HepG2 (cell line): Measurements from ENCODE around the gene HTR6. TPM values are rescaled to one million over a fixed set of nuclear protein-coding genes. Genes with fewer than 3 reads are reported as not detected.

Source experiments
- MAX ChIP-seq: IDR thresholded peaks from 2 replicates; pipeline ENCODE4 v1.6.1; 2012; ENCODE audit warnings: inconsistent platforms
- RAD21 ChIP-seq: fragments of 450-650 bp; formaldehyde crosslinking; IDR thresholded peaks from 2 replicates; pipeline ENCODE4 v1.5.0; 2020; ENCODE audit warnings: mild to moderate bottlenecking
- TAF15 ChIP-seq: fragments of 200-400 bp; formaldehyde crosslinking; IDR thresholded peaks from one replicate; pipeline ENCODE4 v1.6.1; 2018; ENCODE audit warnings: mild to moderate bottlenecking, low read depth, low read length; ENCODE audit not compliant: poor library complexity, severe bottlenecking
- ZBTB20 ChIP-seq: sonication (generic); formaldehyde crosslinking; IDR thresholded peaks from 2 replicates; pipeline ENCODE4 v1.8.1; 2023; ENCODE audit warnings: missing genetic modification reagents, low read depth, mild to moderate bottlenecking, borderline replicate concordance
- ZBTB33 ChIP-seq: sonication (generic); formaldehyde crosslinking; IDR thresholded peaks from 2 replicates; pipeline ENCODE4 v1.4.0; 2020; ENCODE audit warnings: missing genetic modification reagents
- polyA plus RNA-seq, 8 experiments: library from polyadenylated mRNA; depleted of rRNA in 3 of 8; stranded (reverse) in 7 of 8; unstranded in 1 of 8; fragments of >200 nt; fragmentation: Illumina TruSeq in 4 of 8; extraction: Trizol in 4 of 8; gene quantifications; 2 replicates each; pipeline versions ENCODE4 v1.2.1 to v1.2.3, GENCODE V29; 2011 to 2016; ENCODE audit warnings: low read depth in 4 of 8, missing spikeins in 1 of 8, mixed read lengths in 1 of 8; ENCODE audit not compliant: insufficient read depth in 1 of 8
- total RNA-seq, 5 experiments: library from RNA; depleted of rRNA; stranded (reverse); fragments of >200 nt; fragmentation: Illumina TruSeq; extraction: Trizol; gene quantifications; 2 replicates each; pipeline ENCODE4 v1.2.3, GENCODE V29; 2016; ENCODE audit warnings: low read depth in 1 of 5
- TF ChIP-seq, protein P1 (sequence below): sonication (generic); formaldehyde crosslinking; IDR thresholded peaks from 2 replicates; pipeline ENCODE4 v1.4.0; 2020; ENCODE audit warnings: mild to moderate bottlenecking, missing genetic modification reagents
- TF ChIP-seq, protein P2 (sequence below), 2 experiments: sonication (generic) in 1 of 2; formaldehyde crosslinking in 1 of 2; IDR thresholded peaks; 2 replicates each; pipeline versions ENCODE4 v1.4.0 to v1.6.1; 2018 to 2020; ENCODE audit warnings: missing genetic modification reagents in 2 of 2, borderline replicate concordance in 1 of 2, low read depth in 1 of 2, mild to moderate bottlenecking in 1 of 2, missing biosample characterization in 1 of 2
- TF ChIP-seq, protein P3 (sequence below): fragments of 450-650 bp; IDR thresholded peaks from 2 replicates; pipeline ENCODE4 v1.6.1; 2016
- TF ChIP-seq, protein P4 (sequence below): sonication (generic); formaldehyde crosslinking; IDR thresholded peaks from 2 replicates; pipeline ENCODE4 v1.8.0; 2022; ENCODE audit warnings: mild to moderate bottlenecking, missing genetic modification reagents, moderate library complexity

HTR6 gene
- total and polyA plus RNA-seq, 2 of the 13 experiments (the other 11 are each of a cell fraction or from before 2014, with no cell fraction given): 0.04 TPM; not detected in 1

DNA sequence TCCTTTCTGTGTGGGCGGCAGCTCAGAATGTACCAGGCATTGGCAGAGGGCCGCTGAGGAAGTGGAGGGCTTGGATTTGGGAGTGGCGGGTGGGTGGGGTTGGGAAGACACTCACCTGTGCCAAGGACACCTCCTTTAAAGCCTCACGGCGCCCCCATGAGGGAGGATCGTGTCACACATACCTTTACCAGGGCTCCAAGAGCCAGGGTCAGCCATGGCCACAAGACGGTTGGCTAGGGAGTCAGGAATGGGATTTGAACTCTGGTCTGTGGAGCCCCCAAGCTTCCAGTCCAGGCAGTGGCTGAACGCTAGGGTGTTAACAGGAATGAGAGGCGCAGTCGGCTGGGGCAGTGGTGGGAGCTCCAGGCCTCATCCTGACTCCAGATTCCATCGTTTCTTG lies 16.0 kb upstream of the HTR6 start (continued):
- TF ChIP-seq ZBTB33 (CRISPR knock-in tag) (peak; percentile 84), TAF15 (no peak), ZBTB20 (CRISPR knock-in tag) (no peak), RAD21 (peak; percentile 51), MAX (no peak)
- TF ChIP-seq, protein P1, sequence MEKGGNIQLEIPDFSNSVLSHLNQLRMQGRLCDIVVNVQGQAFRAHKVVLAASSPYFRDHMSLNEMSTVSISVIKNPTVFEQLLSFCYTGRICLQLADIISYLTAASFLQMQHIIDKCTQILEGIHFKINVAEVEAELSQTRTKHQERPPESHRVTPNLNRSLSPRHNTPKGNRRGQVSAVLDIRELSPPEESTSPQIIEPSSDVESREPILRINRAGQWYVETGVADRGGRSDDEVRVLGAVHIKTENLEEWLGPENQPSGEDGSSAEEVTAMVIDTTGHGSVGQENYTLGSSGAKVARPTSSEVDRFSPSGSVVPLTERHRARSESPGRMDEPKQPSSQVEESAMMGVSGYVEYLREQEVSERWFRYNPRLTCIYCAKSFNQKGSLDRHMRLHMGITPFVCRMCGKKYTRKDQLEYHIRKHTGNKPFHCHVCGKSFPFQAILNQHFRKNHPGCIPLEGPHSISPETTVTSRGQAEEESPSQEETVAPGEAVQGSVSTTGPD (CRISPR knock-in tag): no peak
- TF ChIP-seq, protein P2, sequence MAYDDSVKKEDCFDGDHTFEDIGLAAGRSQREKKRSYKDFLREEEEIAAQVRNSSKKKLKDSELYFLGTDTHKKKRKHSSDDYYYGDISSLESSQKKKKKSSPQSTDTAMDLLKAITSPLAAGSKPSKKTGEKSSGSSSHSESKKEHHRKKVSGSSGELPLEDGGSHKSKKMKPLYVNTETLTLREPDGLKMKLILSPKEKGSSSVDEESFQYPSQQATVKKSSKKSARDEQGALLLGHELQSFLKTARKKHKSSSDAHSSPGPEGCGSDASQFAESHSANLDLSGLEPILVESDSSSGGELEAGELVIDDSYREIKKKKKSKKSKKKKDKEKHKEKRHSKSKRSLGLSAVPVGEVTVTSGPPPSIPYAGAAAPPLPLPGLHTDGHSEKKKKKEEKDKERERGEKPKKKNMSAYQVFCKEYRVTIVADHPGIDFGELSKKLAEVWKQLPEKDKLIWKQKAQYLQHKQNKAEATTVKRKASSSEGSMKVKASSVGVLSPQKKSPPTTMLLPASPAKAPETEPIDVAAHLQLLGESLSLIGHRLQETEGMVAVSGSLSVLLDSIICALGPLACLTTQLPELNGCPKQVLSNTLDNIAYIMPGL (CRISPR knock-in tag; IDR thresholded peaks at IDR 0.05; ENCODE audit: borderline replicate concordance in 1 of 2, low read depth in 1 of 2): 0 out of 4 replicates have a peak, but pooled peaks of 1 of the 2 experiments have one; percentile 42
- TF ChIP-seq, protein P3, sequence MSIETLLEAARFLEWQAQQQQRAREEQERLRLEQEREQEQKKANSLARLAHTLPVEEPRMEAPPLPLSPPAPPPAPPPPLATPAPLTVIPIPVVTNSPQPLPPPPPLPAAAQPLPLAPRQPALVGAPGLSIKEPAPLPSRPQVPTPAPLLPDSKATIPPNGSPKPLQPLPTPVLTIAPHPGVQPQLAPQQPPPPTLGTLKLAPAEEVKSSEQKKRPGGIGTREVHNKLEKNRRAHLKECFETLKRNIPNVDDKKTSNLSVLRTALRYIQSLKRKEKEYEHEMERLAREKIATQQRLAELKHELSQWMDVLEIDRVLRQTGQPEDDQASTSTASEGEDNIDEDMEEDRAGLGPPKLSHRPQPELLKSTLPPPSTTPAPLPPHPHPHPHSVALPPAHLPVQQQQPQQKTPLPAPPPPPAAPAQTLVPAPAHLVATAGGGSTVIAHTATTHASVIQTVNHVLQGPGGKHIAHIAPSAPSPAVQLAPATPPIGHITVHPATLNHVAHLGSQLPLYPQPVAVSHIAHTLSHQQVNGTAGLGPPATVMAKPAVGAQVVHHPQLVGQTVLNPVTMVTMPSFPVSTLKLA: no peak
- TF ChIP-seq, protein P4, sequence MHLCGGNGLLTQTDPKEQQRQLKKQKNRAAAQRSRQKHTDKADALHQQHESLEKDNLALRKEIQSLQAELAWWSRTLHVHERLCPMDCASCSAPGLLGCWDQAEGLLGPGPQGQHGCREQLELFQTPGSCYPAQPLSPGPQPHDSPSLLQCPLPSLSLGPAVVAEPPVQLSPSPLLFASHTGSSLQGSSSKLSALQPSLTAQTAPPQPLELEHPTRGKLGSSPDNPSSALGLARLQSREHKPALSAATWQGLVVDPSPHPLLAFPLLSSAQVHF: no peak
